ENCODE data around the gene PTPA.
A peak's percentile ranks its signal among the peaks of the same experiment; 100 is the strongest.

The PTPA gene

DNA sequence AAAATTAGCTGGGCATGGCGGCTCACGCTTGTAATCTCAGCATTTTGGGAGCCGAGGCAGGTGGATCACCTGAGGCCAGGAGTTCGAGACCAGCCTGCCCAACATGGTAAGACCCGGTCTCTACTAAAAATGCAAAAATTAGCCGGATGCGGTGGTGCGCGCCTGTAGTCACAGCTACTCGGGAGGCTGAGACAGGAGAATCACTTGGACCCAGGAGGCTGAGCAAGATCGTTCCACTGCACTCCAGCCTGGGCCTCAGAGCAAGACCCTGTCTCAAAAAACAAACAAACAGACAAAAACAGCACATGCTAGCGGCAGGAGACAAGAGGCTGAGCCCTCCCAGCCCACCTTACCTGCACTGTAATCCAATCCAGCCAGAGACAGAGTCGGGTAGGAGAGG, 31.4 kb upstream of the PTPA start:
- H3K27me3 ChIP-seq (replicated peaks) = no peaks in the 10 kb centered on the region
- in situ Hi-C loops (cut with HindIII; ENCODE audit: low pct_ligation_motif_present, low sequenced_read_pairs) = no loop called here
- TF ChIP-seq, protein P1, sequence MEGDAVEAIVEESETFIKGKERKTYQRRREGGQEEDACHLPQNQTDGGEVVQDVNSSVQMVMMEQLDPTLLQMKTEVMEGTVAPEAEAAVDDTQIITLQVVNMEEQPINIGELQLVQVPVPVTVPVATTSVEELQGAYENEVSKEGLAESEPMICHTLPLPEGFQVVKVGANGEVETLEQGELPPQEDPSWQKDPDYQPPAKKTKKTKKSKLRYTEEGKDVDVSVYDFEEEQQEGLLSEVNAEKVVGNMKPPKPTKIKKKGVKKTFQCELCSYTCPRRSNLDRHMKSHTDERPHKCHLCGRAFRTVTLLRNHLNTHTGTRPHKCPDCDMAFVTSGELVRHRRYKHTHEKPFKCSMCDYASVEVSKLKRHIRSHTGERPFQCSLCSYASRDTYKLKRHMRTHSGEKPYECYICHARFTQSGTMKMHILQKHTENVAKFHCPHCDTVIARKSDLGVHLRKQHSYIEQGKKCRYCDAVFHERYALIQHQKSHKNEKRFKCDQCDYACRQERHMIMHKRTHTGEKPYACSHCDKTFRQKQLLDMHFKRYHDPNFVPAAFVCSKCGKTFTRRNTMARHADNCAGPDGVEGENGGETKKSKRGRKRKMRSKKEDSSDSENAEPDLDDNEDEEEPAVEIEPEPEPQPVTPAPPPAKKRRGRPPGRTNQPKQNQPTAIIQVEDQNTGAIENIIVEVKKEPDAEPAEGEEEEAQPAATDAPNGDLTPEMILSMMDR (IDR thresholded peaks at IDR 0.05; ENCODE audit: low read depth, low read length, missing control alignments) = no peak
- no peaks in the 10 kb centered on the region for H3K36me3 ChIP-seq (replicated peaks)
- DNase-seq = no peak
- H3K4me3 ChIP-seq (ENCODE audit: low read depth, low read length) = peak overlapping the region; percentile 78
- H3K27ac ChIP-seq = no peak overlapping the region

DNA sequence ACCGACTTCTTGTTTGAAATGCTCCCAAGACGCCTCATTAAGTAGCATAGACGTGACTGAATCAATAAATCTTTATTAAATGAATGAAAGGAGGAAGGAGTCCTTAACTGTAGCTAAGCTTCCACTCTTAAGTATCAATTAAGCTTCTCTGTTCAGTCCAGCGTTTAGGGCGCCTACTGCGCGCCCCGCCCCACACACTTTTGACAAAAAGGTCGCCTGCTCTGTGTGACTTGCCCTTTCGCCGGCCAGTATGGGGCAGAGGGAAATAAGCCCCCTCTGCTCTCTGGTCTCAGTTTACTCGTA, 31.0 kb upstream of the PTPA start:
- TF ChIP-seq, protein P1 (IDR thresholded peaks at IDR 0.05; ENCODE audit: low read depth, low read length, missing control alignments) = no peak
- in situ Hi-C loops (cut with HindIII; ENCODE audit: low pct_ligation_motif_present, low sequenced_read_pairs) = no loop called here

DNA sequence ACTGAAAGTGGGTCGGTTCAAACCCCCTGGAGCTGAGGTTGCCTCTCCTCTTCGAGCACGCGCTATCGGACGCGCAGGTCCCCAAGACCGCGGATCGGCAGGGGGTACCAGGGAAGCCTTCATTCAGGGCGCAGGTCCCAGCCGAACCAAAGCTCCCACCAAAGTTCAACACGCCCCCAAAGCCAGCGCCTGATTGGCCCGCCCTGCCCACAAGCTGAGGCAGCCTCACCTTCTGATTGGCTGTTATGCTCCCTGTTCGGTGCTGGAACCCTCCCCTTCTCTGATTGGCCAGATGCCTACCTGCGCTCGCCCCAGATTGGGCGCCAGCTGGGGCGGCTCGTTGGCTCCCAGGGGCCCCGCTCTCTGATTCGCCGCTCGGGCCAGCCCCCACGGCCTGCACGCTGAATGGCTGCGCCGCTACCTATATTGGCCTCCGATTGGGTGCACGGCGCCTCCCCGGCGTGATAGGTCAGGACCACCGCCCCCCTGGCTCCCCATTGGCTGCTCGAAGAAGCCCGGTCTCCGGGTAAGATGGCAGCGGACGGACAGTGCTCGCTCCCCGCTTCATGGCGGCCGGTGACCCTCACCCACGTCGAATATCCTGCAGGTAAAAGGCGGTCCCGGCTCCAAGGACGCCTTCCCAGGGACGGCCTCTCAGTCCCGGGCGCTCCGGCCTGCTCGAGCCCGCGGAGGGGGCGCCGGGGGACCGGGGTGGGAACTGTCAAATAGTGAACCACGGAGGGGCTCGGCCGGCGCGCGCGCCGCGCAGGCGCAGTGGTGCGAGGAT, 30.4 kb upstream of the PTPA start, which contains the start of gene DOLPP1:
DOLPP1 (plus strand) TSS at position 511 of the 787 bp plus-strand sequence; CDS start at position 532, 21 bp downstream.
- peaks cover 4% of the 10 kb centered on the region for H3K36me3 ChIP-seq (replicated peaks)
- H3K27me3 ChIP-seq (replicated peaks) = no peaks in the 10 kb centered on the region
- in situ Hi-C loops (cut with HindIII; ENCODE audit: low pct_ligation_motif_present, low sequenced_read_pairs) = no loop called here
- H3K4me3 ChIP-seq (ENCODE audit: low read depth, low read length) = peak within 1 kb of the TSS; percentile 86
- TF ChIP-seq, protein P1 (IDR thresholded peaks at IDR 0.05; ENCODE audit: low read depth, low read length, missing control alignments) = no peak
- peak within 1 kb of the TSS; percentile 28 for H3K27ac ChIP-seq
- DNase-seq = peak; percentile 99

More for the DNA sequence above, 31.0 kb upstream of the PTPA start:
- no peaks in the 10 kb centered on the region for H3K27me3 ChIP-seq (replicated peaks)
- no peak overlapping the region for H3K27ac ChIP-seq
- no peak for DNase-seq
- H3K4me3 ChIP-seq (ENCODE audit: low read depth, low read length) = peak overlapping the region; percentile 78
- no peaks in the 10 kb centered on the region for H3K36me3 ChIP-seq (replicated peaks)

DNA sequence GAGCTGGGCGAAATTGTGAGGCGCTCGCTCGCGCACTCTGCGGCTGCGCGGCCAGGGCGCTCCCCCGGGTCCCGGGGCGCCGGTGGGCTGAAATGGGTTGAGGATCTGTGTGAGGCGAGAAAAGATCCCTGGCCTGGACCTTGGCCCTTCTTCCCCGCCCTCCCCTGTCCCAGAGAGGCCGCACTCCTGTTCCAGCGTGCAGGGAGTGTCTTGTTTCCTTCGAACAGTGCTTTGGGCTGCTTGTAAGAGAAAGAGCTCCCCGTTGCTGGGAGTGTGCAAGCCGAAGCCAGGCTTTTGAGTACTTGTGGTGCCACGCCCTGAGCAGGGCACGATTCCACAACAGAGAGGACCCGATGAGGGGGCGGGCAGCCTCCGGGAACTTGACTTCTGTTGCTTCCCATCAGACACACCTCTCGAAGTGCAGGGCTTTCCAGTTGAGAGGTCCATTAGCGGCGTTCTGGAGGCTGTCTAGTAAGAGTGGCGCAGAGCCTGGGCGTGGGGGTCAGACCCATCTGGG, 29.8 kb upstream of the PTPA start:
- in situ Hi-C loops (cut with HindIII; ENCODE audit: low pct_ligation_motif_present, low sequenced_read_pairs) = no loop called here

DNA sequence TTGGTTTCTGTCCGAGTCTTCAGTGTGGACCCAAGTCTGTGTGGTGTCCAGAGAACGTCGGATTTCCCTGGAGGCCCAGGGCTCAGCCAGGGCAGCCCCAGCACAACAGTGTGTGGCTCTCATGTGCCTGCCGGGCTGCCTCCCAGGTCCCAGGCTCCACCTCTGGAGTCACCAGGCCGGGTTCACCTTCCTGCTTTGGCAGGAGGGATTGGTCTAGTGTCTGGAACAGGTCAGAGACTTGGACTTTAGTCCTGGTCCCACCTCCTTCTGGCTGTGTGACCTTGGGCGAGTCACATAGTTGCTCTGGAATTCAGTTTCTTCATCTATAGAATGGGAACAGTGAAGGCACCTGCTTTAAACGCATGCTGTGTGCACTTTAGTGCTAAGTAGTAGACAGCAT, 27.1 kb upstream of the PTPA start:
- Histone ChIP-seq H3K27ac (no peak overlapping the region), H3K4me3 (ENCODE audit: low read depth, low read length) (no peak overlapping the region), H3K36me3 (replicated peaks) (peaks cover 15% of the 10 kb centered on the region), H3K27me3 (replicated peaks) (no peaks in the 10 kb centered on the region)
- TF ChIP-seq, protein P1 (IDR thresholded peaks at IDR 0.05; ENCODE audit: low read depth, low read length, missing control alignments) = no peak
- no peak for DNase-seq
- in situ Hi-C loops (cut with HindIII; ENCODE audit: low pct_ligation_motif_present, low sequenced_read_pairs) = no loop called here

More for the DNA sequence above, 29.8 kb upstream of the PTPA start:
- TF ChIP-seq, protein P1 (IDR thresholded peaks at IDR 0.05; ENCODE audit: low read depth, low read length, missing control alignments) = no peak
- DNase-seq = no peak
- H3K36me3 ChIP-seq (replicated peaks) = peaks cover 5% of the 10 kb centered on the region
- peak overlapping the region; percentile 28 for H3K27ac ChIP-seq
- peak overlapping the region; percentile 86 for H3K4me3 ChIP-seq (ENCODE audit: low read depth, low read length)
- H3K27me3 ChIP-seq (replicated peaks) = no peaks in the 10 kb centered on the region

Measured in brain microvascular endothelial cell (primary cell).